Panc1 (cell line): ENCODE data around the gene RETREG3.

ENCODE experiments used
- POLR2AphosphoS5 ChIP-seq: IDR thresholded peaks from 2 replicates; pipeline ENCODE4 v1.6.1; 2012; ENCODE audit warnings: mild to moderate bottlenecking, low read depth, low read length, moderate library complexity
- TCF7L2 ChIP-seq: IDR thresholded peaks from 2 replicates; pipeline ENCODE4 v1.6.1; 2011; ENCODE audit warnings: mild to moderate bottlenecking, low read depth, low read length, inconsistent platforms
- TF ChIP-seq, protein P1 (sequence below): fragments of 450-650 bp; IDR thresholded peaks from 2 replicates; pipeline ENCODE4 v1.5.1; 2017; ENCODE audit warnings: mild to moderate bottlenecking

DNA sequence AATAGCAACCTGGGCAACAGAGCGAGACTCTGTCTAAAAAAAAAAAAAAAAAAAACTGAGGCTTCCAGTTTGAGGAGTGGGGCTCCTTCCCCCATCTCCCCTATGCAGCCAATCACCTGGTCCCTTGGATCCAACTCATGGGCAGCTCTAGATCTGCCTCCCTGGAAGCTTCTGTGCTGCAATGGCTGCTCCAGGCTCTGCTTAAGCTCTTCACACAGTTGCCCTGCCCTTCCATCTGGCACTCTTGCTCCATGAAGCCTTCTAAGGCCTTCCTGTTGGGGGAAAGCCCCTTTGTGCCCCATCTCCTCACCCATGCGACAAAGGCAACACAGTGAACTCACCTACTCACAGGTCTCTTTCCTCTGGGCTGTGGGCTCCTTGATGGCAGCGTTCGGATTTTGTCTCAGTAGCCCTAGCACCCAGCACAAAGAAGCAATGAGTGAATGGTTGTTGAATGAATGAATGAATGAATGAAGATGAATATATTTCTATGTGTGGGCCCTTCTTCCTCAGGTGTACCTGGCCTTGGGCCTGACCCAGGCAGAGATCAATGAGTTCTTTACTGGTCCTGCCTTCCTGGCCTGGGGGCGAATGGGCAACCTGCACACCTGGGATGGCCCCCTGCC, 71.2 kb downstream of the RETREG3 start:
- TF ChIP-seq, protein P1, sequence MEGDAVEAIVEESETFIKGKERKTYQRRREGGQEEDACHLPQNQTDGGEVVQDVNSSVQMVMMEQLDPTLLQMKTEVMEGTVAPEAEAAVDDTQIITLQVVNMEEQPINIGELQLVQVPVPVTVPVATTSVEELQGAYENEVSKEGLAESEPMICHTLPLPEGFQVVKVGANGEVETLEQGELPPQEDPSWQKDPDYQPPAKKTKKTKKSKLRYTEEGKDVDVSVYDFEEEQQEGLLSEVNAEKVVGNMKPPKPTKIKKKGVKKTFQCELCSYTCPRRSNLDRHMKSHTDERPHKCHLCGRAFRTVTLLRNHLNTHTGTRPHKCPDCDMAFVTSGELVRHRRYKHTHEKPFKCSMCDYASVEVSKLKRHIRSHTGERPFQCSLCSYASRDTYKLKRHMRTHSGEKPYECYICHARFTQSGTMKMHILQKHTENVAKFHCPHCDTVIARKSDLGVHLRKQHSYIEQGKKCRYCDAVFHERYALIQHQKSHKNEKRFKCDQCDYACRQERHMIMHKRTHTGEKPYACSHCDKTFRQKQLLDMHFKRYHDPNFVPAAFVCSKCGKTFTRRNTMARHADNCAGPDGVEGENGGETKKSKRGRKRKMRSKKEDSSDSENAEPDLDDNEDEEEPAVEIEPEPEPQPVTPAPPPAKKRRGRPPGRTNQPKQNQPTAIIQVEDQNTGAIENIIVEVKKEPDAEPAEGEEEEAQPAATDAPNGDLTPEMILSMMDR: no peak
- TF ChIP-seq TCF7L2 (no peak), POLR2AphosphoS5 (no peak)
